HG03025 (cell line): ENCODE measurements around the gene TM4SF1.

Experiments
- ATAC-seq: cut with Tn5 transposase; IDR thresholded peaks from one replicate; pipeline ENCODE4 v1.9.1; 2021; ENCODE audit warnings: mild to moderate bottlenecking, moderate library complexity; ENCODE audit not compliant: unreplicated experiment, low FRiP score

Gene TM4SF1

DNA sequence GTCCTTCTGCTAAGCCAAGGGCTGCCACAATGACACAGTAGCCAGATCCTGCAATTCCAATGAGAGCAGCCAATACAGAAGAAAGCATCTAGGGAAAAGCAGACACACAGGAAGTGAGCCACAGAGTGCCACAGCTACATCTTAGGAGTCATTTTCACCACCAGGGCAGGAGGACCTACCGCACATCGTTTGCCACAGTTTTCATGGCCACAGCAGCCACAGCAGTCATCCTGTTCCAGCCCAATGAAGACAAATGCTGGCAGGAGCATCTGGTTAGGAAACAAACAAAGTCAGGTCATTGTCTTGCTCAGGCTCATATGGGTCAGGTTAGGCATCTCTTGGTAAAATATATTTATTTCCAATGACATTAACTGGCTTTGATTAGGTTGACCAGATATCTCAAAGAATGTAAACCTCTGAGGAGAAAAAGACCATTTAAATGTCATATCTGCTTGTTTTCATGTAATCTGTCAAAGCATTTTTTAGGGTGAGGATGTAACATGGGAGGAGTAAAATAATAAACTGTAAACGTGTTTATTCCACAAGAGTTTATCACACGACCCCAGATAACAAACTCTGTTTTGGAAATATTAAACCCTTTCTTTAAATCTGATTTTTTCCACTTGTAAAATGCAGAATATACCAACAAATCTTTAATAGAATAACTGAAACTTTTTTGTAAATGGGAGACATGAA lies 1.8 kb downstream of the TM4SF1 start:
- ATAC-seq: no peak

DNA sequence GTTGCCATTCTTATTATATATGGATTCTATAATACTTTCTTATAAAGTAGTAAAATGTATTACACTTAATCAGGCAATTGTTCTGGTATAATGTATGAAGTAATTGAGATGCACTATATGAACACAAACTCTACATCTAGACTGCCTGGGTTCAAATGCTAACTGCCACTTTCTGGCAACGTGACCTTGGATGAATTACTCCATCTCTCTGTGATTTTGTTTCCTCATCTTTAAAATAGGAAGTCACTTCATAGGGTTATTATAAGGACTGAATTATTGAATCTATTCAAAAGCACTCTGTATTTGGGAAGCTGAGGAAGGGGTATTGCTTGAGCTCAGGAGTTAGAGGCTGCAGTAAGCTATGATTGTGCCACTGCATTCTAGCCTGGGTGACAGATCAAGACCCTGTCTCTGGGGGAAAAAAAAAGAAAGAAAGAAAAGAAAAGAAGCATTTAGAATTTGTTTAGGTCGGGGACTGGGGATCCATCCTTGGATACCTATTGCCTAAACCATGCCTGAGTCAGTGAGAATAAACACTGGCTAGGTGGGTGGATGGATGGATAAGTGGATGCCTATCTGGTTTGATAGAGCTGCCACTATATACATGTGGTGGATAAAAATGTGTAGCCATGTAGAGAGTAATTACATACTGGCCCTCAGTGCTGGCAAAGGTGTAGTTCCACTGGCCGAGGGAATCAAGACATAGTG lies 2.5 kb downstream of the TM4SF1 start:
- no peak for ATAC-seq

DNA sequence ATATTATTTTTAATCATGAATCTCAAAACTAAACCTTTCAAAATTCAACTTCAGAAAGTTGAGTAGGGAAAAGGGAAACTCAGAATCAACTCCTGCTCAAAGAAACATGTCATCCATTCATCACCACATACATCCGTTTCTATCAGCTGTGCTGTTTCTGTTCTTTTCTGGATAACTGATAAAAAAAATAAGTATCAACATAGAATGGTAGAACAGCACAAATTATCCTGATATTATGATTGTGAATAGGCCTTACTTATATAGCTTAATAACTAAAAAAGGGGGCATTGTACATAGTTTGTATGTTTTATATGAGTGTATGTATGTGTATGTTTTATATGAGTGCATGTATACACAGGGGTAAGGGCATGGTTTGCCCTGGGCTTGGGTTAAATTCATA lies 3.1 kb downstream of the TM4SF1 start:
- ATAC-seq: no peak

DNA sequence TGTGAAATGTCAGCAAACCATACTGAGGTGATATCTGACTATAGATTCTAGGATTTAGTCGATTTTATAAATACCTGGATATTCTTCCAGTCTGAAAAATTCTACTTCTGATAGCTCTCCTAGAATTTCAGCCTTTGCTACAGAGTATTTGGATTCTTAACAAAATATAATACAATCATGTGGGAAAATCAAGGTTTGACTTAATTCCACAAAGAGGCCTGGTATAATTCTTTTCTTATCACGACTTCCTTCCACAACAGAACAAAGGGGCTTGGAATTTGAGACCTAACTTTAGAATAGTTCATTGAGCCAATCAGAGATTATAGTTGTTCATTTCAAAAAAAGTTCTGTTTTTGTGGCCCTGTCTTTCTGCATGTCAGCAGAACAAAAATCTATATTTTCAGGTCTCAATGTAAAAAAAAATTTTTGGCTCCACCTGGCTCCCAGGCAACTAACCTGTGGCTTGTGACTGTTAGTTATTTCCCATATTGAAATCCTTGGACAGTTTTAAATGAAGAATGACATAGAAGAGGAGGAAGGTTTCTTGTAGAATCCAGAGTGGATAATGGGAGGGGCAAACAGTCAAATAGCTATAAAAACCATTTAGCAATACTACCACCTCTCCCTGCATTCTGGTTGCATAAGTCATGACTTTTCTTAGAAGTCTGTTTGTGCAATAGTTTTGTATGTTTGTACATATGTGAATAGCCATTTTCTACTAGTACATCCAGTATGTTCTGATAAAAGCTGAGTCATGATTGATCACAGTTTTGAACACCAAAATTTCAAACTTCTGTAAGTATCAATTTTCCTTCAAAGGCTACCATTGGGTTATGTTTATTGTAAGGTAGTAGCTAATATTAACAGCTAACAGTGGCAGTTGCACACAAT lies 4.0 kb downstream of the TM4SF1 start:
- ATAC-seq: no peak

DNA sequence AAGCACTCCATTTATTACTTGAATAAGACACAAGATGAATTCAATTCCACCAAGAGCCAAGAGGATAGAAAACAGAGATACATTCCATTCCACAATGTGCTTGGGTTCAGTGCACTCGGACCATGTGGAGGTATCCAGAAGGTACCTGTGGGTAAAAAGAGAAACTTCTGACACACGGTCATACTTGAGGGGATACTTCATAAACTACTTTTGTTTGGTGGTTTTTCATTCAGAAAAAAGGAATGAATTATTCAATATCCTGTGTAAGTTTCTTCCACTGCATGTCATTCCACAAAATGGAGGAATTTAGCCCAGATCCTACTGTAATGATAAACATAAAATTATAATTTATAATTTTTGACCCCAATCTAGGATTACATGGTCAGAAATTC lies 5.7 kb downstream of the TM4SF1 start:
- no peak for ATAC-seq

DNA sequence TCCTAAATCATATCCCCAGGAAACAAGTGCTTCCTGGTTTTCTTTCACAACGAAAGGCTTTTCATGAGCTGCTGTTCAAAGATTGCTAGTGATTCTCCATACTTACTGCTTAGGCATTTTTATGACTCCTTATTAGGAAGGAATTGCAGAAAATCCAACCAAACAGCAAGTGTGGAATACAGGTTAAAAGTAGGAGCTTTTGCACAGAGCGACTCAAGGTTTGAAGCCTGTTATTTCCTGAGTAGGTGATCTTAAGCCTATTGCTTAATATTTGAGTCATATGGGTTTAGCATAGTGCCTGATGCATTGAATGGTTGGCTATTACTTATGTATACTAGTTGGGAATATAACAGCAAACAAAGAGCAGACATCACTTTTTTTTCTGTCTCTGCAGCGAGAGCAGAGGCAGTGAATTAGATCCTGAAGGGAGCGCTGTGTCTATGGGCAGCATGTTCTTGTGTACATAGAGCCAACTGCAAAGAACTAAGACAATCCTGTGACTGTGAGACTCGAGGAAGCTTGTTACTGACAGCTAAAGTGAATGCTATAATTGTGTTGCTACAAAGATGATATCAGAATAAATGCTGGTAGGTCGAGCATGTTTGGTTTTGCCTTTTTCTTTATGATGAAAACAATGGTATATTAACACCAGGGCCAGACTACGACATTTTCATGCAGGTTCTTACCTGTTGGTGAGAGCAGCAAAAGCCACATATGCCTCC lies 6.3 kb downstream of the TM4SF1 start:
- ATAC-seq: no peak

DNA sequence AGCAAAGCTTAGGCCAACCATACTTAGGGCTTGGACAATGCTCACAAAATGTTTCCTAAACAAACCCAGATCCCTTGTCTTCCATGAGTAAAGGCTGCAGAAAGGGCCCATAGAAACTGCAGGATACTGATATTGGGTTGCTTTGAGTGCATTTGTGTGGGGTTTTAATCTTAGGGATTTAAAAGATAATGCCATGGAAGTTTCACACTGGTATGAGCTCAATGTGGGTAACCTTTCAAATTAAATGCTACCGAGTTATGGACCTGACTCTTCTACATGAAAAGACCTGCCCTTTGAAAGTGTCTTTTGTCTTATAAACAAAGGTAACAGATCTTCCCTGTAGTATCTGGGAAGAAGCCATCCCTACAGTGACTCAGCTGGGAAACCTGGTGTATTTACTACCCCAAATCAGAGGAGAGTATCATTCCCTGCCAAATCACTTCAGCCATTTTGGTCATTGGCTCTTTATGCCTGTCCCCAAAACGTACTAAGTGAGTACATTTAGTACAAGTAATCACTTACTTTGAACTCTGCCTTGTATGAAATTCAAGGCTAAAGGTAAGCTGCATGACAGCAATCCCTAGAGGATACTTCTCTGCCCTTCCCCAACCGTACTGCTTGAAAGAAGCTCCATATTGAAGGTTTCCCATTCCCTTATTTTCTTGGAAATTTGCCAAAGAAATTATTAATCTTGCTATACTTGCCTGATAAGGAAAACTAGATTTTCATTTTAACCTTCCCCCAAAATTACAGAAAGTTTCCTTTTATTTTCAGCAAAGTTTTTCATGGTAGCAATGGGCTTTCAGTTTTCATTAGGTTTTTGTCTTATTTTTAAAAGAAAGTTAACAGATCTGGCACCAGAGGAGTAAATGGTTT lies 7.2 kb downstream of the TM4SF1 start:
- no peak for ATAC-seq

DNA sequence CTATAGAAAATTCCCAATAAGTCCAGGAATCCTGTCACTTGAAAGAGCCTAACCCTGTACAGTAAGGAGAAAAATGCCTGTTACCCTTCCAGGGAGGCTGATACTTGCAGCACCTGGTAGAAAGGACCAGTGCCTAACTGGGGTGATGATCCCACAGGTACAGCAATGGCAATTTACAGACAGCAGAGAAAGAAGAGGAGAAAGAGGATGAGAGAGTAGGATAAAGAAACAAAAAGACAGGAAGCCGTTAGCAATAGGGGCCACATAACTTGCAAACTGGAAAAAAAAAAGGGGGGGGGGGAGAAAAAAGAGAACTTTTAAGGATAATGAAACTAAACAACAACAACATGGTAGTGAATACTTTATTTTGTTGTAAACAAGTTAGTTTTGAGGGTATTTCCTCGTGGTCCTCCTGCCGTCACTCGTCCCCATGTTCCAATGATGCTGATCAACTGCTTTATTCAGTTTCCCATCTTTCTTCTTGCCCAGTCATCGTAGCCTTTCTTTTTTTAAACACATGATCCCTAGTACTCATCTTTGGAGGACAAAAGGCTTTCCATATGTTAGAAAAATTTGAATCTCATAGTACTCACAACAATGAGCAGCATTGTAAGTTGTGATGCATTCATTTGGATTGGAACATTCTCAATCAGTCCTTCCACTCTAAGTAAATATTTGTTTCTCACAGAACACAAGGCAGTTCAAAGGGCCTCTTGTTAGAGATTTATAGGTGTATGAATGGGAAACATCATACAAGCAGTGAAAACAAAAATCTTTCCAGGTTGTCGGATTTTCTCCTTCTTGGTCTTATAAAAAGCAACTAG lies 8.6 kb downstream of the TM4SF1 start:
- no peak for ATAC-seq

DNA sequence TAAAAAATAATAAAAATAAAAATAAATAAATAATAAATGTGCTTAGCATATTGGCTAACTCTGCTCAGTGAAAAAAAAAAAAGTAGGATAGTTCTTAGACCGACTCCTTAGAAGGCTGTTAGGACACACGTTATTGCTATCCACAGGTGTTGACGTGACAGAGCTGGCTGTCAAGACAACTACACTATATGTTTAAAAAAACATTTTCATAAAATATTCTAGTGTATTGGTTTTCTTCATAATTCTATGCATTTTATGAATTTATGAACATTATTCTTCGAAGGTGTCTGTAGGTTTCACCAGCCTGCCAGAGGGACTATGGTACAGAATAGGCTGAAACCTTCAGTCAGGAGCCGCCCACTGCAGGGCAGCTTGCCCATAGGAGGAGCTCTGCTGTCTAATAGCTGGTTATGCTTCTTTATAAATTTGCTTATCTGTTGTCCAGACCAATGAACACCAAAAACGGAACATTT lies 9.2 kb downstream of the TM4SF1 start:
- no peak for ATAC-seq

DNA sequence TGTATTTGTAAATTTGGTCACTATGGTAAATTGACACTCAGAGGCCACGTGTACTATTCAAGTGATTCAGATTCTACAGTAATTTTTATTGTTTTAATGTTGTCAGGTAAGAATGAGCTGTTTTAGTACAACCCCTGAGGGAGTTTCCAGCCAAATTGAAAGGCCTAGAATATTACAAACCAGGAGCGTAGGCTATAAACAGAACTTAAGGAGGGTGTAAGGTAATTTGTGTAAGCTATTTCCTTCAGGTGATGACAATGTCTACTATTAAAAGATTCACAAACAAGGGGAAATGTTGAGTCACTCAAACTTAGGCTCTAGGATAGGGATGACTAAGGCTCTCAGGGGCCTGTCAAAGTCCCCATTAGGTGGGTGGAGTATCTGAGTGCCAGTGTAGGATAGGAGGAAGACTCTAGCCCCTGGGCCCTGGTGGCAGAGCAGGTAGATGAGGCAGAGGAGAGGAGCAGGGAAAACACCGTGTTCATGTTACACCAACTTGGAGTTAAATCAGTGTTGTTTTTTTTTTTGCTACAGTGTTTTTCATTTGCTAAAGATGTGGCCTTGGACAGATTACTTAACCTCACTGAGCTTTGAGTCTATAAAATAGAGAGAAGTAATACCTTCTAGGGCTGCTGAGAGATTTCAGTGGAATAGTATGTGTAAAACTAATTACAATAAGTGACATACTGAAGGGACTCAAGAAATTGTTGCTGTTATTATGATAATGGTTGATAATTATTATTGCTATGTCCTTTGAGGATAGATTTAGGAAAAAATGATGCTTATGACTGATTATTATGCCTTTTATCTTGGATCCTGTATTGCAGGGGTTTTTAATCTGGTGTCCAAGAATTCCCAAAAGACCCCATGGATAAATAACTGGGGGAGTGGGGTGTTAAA lies 10.3 kb downstream of the TM4SF1 start:
- no peak for ATAC-seq

DNA sequence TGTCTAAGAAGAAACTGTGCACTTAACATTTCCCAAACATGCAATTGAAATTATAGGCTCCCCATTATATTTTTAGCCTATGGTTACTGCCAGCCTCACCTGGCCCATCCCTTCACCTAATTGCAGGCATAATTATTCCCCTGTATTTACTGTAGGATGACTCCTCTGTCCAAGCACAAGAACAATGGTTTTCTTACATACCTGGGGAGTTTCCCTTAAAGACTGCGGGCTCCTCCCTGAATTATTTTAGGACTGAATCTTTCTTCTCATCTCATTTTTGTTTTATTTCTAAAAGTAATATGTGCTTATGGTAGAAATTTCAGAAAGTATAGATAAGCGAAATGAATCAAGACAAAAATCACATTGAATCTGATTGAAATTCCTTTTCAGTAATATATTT lies 11.4 kb downstream of the TM4SF1 start:
- ATAC-seq: no peak

DNA sequence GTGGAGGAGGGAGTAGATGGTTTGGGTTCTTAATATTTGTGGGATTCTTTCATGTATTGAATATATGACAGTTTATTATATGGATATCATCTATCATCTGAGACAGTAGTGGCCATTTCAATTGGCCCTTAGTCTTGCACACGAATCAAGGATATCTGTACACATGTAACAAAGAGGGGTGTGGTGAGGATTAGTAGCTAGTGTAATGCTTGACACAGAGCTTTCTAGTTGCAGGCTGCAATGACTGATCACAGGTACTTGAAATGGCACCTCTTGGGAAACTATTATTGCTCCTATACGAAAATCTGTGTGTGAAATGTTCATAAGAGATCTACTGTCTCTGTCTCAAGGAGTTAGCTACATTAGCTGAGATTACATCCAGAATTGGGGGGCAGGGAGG lies 12.8 kb downstream of the TM4SF1 start:
- ATAC-seq: no peak

DNA sequence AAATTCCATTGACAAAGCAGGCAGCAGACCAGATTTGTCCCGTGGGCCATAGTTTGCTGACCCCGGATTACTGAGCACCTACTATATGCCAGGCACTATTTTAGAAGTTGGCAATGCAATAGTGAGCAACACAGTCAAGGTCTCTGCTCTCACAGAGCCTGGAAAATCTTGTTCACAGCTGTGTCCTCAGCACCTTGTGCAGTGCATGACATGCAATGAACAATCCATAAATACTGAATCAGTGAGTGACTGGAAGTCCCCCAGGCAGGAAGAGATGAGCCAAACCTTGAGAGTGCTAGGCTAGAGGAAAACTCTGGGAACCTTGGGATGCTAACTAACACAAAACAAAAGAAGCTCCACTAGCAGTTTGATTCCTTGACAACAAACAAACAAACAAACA lies 14.4 kb downstream of the TM4SF1 start:
- ATAC-seq: no peak

DNA sequence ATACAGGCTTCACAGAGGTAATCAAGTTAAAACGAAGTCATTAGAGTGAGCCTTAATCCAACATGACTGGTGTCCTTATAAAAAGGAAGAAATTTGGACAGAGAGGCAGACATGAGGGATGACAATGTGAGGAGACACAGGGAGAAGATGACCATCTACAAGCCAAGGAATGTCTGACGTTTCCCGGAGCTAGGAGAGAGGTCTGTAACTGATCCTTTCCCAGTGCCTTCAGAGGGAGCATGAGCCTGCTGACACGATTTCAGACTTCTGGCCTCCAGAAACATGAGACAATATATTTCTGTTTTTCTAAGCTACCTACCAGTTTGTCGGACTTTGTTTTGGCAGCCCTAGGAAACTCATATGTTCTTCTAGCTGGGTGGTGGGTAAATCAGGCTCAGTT lies 15.1 kb downstream of the TM4SF1 start:
- no peak for ATAC-seq

DNA sequence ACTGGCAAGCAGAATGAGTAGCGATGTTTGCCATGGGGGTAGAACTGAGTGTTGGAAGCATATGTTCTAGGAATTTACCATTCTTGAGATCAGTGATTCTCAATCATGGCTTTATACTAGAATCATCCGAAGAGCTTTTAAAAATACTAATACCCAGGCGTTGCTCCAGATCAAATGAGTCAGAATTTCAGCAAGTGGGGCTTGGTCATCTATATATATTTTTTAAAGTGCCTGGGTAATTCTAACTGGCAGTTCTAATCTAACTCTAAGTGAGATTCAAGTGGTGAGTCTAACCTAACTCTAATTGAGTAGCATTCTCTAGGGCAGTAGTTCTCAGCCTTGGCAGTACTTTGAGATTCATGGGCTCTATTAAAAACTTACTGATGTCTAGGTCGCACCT lies 20.8 kb downstream of the TM4SF1 start:
- no peak for ATAC-seq

DNA sequence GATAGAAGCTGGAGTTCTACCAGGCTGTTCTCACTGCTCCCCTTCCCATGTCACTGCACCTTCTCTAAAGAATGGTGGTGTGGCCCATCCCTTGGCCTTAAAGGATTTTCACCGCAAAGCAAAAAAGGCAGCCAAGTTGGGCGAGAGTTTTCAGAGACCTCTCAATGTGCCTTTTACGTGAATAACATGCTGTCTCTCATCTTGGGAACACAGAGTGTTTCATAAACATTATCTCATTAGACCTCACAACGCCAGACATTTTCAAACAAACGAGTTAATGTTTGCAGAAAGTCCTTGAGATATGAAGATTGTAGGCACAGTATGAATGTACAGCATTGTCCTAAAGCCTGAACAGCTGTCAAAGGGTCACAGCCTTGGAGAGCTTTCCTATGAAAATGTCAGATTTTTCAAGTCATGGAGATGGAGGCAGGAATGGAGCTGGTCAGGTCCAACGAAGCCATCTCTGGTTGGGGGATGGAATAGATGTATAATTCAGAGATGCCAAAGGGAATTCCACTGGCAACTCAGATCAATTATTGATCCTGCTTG lies 21.3 kb downstream of the TM4SF1 start:
- ATAC-seq: no peak

DNA sequence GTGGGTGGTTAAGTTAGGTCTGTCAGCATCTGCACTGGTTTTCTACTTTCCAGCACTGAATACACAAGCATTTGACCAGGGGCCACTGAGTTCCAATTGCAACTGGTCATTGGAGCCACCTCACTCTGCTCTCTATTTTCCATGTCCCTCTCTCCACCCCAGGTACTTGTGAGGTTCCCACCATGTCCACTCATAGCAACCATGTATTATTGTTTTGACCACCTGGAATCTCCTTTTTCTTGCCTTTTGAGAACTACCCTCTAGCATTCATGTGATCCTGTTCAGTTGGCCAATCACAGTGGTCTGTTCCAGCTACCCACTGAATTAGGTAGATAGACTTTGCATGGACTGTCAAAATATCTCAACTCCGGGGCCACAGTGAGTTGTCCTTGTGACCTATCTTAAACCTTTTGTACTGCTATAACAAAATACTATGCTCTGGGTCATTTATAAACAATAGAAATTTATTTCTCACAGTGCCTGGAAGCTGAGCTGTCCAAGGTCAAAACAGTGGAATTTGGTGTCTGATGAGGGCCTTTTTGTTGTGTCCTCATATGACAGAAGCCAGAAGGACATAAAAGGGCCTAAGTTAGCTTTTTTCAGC lies 23.8 kb downstream of the TM4SF1 start:
- no peak for ATAC-seq
